Choroid plexus epithelial cell (primary cell): Measurements from ENCODE around the gene ASAH2B.
A peak's percentile ranks its signal among the peaks of the same experiment; 100 is the strongest.
"Not testable (repeated sequence)": the region's sequence is repeated elsewhere in the genome, so short reads cannot be mapped to it uniquely, and the experiment has no call there.

Experiments
- DNase-seq: peaks from one replicate; pipeline ENCODE4 v3.0.0-alpha.2; 2010; ENCODE audit warnings: low read depth
- H3K4me3 ChIP-seq: 2 replicates; pipeline ENCODE4 v1.5.1; 2011; ENCODE audit warnings: low read depth, mild to moderate bottlenecking, control low read depth, low read length, moderate library complexity
- TF ChIP-seq, protein P1 (sequence below): conservative IDR thresholded peaks from 2 replicates; pipeline ENCODE4 v1.5.1; 2011; ENCODE audit warnings: low read depth, mild to moderate bottlenecking, control low read depth, inconsistent platforms, low read length, moderate library complexity

Gene ASAH2B

DNA sequence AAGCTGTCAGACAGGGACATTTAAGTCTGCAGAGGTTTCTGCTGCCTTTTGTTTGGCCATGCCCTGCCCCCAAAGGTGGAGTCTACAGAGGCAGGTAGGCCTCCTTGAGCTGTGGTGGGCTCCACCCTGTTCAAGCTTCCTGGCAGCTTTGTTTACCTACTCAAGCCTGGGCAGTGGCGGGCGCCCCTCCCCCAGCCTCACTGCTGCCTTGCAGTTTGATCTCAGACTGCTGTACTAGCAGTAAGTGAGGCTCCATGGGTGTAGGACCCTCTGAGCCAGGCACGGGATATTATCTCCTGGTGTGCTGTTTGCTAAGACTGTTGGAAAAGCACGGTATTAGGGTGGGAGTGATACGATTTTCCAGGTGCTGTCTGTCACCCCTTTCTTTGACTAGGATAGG lies 48.2 kb downstream of the ASAH2B start:
- DNase-seq, H3K4me3 ChIP-seq: not testable (repeated sequence)

DNA sequence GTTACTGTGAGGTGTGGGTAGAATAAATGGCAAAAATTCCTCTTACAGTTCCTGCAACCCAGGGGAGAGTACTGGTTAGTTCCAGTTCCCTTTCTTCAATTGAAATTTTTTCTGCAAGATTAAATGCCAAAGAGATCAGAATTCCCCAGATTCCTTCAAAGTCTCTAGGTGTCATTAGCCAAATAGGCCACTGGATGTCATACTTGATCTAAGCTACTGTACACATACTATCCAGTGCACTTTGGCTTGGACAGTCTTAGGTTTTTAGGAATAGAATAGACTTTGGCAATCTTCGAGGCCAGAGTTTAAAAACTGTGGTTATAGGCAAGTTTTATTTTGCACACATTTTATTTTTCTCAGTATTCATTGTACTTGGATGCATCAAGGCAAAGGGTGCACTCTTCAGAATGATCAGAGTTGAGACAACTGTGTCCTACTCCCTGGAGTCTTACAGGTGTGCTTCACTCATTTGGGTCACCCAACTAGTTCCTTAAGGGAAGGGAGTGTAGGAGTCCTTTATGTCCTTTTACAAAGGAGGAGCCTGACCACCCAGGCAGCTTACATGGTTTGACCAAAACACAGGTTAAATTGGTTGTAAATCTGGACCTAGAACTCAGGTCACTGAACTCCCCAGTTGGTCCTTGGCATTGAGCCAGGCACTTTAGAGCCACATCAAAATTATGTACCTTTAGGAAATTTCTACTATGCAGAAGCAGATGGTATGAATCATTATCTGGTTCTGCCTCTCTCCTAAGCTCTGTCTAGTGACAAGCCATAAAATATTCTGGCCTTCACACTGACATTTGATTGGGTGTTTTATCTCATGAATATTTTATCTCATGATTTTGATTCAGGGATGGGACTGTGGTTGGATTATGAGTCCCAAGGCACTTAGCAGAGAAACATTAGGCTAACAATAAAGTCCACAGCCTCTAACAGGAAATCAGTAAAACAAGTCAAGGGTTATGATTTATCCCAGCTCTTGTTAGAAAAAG lies 49.5 kb downstream of the ASAH2B start:
- H3K4me3 ChIP-seq: no peak overlapping the region
- DNase-seq: peak; percentile 85
- TF ChIP-seq, protein P1, sequence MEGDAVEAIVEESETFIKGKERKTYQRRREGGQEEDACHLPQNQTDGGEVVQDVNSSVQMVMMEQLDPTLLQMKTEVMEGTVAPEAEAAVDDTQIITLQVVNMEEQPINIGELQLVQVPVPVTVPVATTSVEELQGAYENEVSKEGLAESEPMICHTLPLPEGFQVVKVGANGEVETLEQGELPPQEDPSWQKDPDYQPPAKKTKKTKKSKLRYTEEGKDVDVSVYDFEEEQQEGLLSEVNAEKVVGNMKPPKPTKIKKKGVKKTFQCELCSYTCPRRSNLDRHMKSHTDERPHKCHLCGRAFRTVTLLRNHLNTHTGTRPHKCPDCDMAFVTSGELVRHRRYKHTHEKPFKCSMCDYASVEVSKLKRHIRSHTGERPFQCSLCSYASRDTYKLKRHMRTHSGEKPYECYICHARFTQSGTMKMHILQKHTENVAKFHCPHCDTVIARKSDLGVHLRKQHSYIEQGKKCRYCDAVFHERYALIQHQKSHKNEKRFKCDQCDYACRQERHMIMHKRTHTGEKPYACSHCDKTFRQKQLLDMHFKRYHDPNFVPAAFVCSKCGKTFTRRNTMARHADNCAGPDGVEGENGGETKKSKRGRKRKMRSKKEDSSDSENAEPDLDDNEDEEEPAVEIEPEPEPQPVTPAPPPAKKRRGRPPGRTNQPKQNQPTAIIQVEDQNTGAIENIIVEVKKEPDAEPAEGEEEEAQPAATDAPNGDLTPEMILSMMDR: peak; percentile 69

DNA sequence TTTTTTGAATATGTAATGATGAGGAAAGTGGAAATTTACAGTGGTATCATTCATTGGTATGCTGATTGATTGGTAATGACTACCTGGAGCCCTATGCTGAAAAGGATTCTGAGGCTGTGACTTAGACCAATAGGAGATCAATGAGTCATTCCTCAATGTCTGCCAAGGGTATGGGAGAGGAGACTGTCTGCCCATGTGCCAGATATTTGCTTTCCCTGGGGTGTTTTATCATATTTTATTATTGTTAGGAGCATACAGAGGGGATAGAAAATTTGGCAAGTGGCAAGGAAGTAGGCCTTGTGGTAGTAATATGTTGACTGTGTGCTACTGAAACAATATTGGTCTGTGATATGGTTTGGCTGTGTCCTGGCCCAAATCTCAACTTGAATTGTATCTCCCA lies 54.8 kb downstream of the ASAH2B start:
- DNase-seq: peak; percentile 2
- no peak overlapping the region for H3K4me3 ChIP-seq
- TF ChIP-seq, protein P1: no peak

DNA sequence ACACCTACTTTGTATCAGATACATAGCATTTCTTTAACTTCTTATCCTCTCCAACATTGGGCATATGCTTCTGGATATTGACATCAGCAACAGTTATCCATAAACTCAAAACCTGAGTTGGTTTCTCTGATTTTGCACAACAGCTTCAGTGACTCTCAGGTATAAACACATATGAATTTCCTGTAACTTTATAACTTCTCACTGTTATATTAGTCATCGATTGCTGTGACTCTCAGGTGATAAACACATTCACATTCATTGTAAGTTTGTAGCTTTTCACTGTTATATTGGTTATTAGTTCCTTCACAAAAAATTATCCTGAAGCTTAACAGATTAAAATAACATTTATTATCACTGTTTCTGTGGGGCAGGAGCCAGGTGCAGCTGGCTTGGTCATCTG lies 57.0 kb downstream of the ASAH2B start:
- no peak overlapping the region for H3K4me3 ChIP-seq
- TF ChIP-seq, protein P1: no peak
- no peak for DNase-seq

GRCh38 chr10:50798297-50798696 lies 58.6 kb downstream of the ASAH2B start:
- TF ChIP-seq, protein P1: no peak
- H3K4me3 ChIP-seq: no peak overlapping the region
- no peak for DNase-seq

DNA sequence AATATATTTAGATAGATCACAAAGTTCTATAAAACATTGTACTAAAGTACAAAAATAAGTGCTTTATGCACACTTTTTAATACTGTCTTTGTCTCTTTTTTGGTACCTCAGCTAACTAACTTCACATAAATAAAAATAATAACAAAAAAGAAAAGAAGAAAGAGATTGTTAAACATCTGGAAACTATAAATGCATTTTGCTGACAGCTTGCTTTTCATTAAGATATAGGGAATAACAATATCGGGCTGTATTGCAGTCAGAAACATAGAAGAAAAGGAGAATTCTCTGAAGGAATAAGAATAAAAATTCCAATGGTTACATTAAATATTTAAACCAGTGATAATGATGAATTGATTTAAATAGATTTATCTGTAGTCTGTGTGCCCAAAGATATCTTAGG lies 59.9 kb downstream of the ASAH2B start:
- DNase-seq: no peak
- TF ChIP-seq, protein P1: no peak
- no peak overlapping the region for H3K4me3 ChIP-seq

DNA sequence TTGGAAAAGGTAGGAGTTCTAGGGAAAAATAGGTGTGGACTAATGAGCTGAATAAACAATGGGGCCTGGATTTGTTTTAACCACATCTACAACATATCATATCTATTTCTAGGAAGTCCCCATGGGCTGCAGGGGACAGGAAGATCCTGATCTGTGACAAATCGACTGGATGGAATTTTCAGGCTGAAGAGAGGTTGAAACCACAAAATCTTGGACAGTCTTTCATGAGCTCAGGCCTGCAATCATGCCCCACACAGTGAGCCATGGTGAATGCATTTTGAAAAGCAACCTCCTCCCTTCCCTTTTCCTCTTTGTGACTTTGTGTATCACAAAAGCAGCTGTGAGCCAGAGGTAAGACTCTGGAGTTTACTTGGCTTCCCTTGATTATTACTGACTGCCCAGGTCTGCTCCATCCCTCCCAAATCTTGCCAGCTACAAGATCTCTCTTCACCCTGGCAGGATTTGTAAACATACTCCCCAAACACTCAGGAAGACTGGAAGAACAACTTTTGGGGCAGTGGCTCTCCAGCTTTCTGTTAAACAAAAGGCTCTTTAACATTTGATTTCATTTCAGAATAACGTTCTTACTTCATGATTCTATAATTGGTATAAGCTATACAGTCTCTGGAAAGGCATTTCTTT lies 66.4 kb downstream of the ASAH2B start:
- TF ChIP-seq, protein P1: no peak
- no peak for DNase-seq
- no peak overlapping the region for H3K4me3 ChIP-seq
